AG09309 (cell line): Measurements from ENCODE around the gene AQP7.

Experiments used
- DNase-seq: peaks from one replicate; pipeline ENCODE4 v3.0.0-alpha.2; 2010; ENCODE audit warnings: low read depth
- H3K4me3 ChIP-seq: 2 replicates; pipeline ENCODE4 v1.5.1; 2011; ENCODE audit warnings: mild to moderate bottlenecking, low read depth, low read length, moderate library complexity; ENCODE audit not compliant: control insufficient read depth
- CTCF ChIP-seq: IDR thresholded peaks from 2 replicates; pipeline ENCODE4 v1.5.1; 2011; ENCODE audit warnings: mild to moderate bottlenecking, low read depth, low read length, inconsistent platforms; ENCODE audit not compliant: insufficient read depth, control insufficient read depth; ENCODE audit errors: missing control alignments

AQP7 gene

GRCh38 chr9:33439731-33440130 is 37.4 kb upstream of the AQP7 start:
- DNase-seq: no peak
- no peak overlapping the region for H3K4me3 ChIP-seq
- TF ChIP-seq CTCF: no peak

GRCh38 chr9:33438926-33439680 is 36.7 kb upstream of the AQP7 start:
- DNase-seq: no peak
- H3K4me3 ChIP-seq: no peak overlapping the region
- no peak for TF ChIP-seq CTCF

- TF ChIP-seq CTCF: no peak
- no peak for DNase-seq
- no peak overlapping the region for H3K4me3 ChIP-seq
Measured at GRCh38 chr9:33437898-33438297, 35.5 kb upstream of the AQP7 start.

- H3K4me3 ChIP-seq: no peak overlapping the region
- no peak for DNase-seq
- no peak for TF ChIP-seq CTCF
Measured at GRCh38 chr9:33437205-33437604, 34.8 kb upstream of the AQP7 start.

GRCh38 chr9:33436445-33436844 is 34.1 kb upstream of the AQP7 start:
- no peak for TF ChIP-seq CTCF
- no peak overlapping the region for H3K4me3 ChIP-seq
- no peak for DNase-seq

GRCh38 chr9:33435821-33436277 is 33.5 kb upstream of the AQP7 start:
- TF ChIP-seq CTCF: no peak
- no peak for DNase-seq
- H3K4me3 ChIP-seq: no peak overlapping the region
